ENCODE data around the gene TNNI3K.

Gene TNNI3K

GRCh38 chr1:74465193-74465681, 230.1 kb downstream of the TNNI3K start:
- no peak for TF ChIP-seq ZNF274 (IDR thresholded peaks at IDR 0.05; ENCODE audit: low read depth, low read length)
- H3K4me3 ChIP-seq (ENCODE audit: low read length) = no peak overlapping the region

GRCh38 chr1:74467786-74468377, 232.7 kb downstream of the TNNI3K start:
- no peak overlapping the region for H3K4me3 ChIP-seq (ENCODE audit: low read length)
- TF ChIP-seq ZNF274 (IDR thresholded peaks at IDR 0.05; ENCODE audit: low read depth, low read length) = no peak

- H3K4me3 ChIP-seq (ENCODE audit: low read length) = no peak overlapping the region
- TF ChIP-seq ZNF274 (IDR thresholded peaks at IDR 0.05; ENCODE audit: low read depth, low read length) = no peak
These were observed 233.9 kb downstream of the TNNI3K start for GRCh38 chr1:74468982-74469603.

DNA sequence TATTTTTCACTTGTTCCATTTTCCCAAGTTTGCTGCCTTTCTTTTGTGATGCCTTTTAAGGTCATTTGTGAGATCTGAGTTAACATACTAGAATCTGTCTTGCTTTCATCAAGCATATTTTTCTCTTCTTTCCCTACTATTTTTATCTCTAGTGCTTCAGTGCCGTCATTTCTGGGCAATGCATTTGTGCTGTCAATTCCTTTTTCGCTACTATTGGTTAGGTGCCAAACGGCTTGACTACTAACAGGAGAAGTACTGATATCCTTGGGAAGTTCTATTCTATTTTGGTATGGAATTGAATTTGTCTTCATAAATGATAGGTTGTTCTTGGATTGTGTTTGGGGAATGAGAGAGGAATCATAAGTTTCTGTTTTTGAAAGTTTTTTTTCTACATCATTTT, 235.1 kb downstream of the TNNI3K start:
- no peak overlapping the region for H3K4me3 ChIP-seq (ENCODE audit: low read length)
- no peak for TF ChIP-seq ZNF274 (IDR thresholded peaks at IDR 0.05; ENCODE audit: low read depth, low read length)

- TF ChIP-seq ZNF274 (IDR thresholded peaks at IDR 0.05; ENCODE audit: low read depth, low read length) = no peak
- no peak overlapping the region for H3K4me3 ChIP-seq (ENCODE audit: low read length)
These were observed 235.7 kb downstream of the TNNI3K start for GRCh38 chr1:74470936-74471335.

DNA sequence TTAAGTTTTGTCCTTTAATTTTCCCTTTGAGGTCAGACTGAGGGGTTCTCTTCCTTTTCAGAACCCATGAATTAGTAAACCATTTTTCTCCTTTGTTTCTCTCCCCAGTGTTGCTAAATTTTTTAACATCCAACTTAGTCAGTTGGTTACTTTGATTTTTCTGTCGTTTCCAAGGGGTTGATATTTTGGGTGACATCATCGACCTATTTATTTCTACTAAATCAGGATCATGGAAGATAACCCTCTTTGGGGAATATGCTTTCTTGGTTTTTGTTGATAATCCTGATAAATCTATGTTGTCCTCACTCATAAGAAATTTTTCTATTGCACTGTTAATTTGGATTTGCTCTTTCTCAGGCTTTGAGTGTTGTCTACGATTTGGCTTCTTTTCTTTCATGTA, 236.3 kb downstream of the TNNI3K start:
- no peak overlapping the region for H3K4me3 ChIP-seq (ENCODE audit: low read length)
- TF ChIP-seq ZNF274 (IDR thresholded peaks at IDR 0.05; ENCODE audit: low read depth, low read length) = no peak

DNA sequence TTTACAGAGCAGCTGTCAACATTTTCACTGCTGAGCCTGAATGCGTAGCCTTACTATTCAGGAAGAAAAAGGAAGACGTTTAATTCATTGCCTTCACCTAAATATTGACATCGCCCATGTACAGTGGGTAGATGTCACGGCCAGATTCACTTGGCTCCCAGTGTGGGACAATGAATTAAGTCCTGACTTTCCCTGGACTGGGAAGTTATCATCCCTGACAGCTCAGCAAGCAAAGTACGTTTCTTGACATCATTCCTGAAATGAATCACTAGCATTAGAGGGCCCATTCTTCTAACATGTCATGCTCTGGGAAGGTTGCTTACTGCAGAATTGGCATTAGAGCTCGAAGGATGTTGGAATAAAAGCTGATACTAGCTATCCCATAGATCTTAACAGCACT, 239.4 kb downstream of the TNNI3K start:
- no peak overlapping the region for H3K4me3 ChIP-seq (ENCODE audit: low read length)
- no peak for TF ChIP-seq ZNF274 (IDR thresholded peaks at IDR 0.05; ENCODE audit: low read depth, low read length)

GRCh38 chr1:74478979-74479378, 243.8 kb downstream of the TNNI3K start:
- no peak for TF ChIP-seq ZNF274 (IDR thresholded peaks at IDR 0.05; ENCODE audit: low read depth, low read length)
- no peak overlapping the region for H3K4me3 ChIP-seq (ENCODE audit: low read length)

DNA sequence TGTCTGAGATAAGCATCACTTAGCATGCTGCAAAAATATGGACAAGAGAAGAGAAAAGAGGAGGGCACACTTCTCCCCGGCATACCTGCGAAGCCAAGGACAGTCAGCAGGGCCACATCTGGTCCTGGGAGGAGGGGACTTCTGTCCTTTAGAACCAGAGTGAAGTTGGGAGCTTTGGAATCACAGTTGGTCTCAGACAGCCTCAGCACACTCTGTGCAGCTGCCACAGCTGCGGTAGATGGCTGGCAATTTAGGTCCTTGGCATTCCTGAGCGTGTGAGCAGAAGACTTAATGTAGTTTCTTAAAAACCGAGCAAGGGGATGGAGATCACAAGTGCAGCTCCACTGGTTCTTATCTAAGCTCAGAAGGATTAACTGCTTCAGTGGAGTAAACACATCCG, 244.9 kb downstream of the TNNI3K start:
- no peak for TF ChIP-seq ZNF274 (IDR thresholded peaks at IDR 0.05; ENCODE audit: low read depth, low read length)
- no peak overlapping the region for H3K4me3 ChIP-seq (ENCODE audit: low read length)

DNA sequence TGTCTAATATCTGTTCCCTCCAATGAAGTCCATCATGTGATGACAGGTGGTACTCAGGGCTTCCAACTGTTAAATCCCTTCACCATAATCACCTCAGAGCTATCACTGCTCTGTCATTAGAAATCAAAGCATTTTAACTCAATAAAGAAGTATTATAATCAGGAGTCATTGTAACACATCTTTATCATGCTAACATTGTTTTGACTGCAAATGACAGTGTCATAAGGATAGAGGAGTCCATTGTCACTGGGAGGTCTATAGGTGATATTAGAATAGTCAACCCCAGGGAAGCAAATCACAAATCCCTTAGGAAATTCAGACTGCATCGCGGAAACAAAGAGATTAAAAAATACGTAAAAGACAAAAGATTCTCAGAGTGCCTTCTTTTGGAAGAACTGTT, 246.4 kb downstream of the TNNI3K start:
- H3K4me3 ChIP-seq (ENCODE audit: low read length) = no peak overlapping the region
- no peak for TF ChIP-seq ZNF274 (IDR thresholded peaks at IDR 0.05; ENCODE audit: low read depth, low read length)

DNA sequence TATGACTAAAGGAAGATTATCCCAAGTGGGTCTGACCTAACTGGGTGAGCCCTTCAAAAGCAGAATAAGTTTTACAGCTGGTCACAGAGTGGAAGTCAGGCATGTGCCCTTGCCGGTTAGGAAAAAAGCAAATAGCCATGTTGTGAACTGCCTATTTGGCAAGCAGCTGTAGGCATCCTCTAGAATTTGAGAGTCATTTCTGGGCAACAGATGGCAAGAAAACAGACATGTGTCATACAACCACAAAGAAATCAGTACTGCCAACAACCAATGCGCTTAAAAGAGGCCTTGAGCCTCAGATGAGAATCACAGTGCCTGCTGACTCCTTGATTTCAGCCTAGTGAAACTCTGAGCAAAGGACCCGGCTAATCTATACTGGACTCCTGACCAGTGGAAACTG, 250.4 kb downstream of the TNNI3K start:
- H3K4me3 ChIP-seq (ENCODE audit: low read length) = no peak overlapping the region
- TF ChIP-seq ZNF274 (IDR thresholded peaks at IDR 0.05; ENCODE audit: low read depth, low read length) = no peak

- TF ChIP-seq ZNF274 (IDR thresholded peaks at IDR 0.05; ENCODE audit: low read depth, low read length) = no peak
- no peak overlapping the region for H3K4me3 ChIP-seq (ENCODE audit: low read length)
These were observed 250.8 kb downstream of the TNNI3K start for GRCh38 chr1:74486036-74486435.

GRCh38 chr1:74496669-74497068, 261.5 kb downstream of the TNNI3K start:
- no peak for TF ChIP-seq ZNF274 (IDR thresholded peaks at IDR 0.05; ENCODE audit: low read depth, low read length)
- H3K4me3 ChIP-seq (ENCODE audit: low read length) = no peak overlapping the region

DNA sequence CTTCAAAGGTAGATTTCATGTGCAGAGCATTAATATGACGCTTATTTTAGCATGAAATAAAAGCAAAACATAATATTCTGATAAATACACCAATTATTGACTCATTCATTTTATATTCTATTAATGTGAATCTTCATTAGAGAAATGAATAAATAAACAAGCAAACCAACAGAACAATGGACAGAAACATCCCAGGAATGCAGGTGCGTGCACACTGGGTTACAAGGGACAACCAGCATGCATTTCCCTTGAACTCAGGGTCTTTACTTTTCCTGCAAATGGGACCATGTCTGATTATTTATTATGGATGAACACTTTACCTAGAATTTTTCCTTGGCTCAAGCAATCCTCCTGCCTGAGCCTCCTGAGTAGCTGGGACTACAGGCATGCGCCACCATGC, 263.7 kb downstream of the TNNI3K start:
- no peak for TF ChIP-seq ZNF274 (IDR thresholded peaks at IDR 0.05; ENCODE audit: low read depth, low read length)
- no peak overlapping the region for H3K4me3 ChIP-seq (ENCODE audit: low read length)

- TF ChIP-seq ZNF274 (IDR thresholded peaks at IDR 0.05; ENCODE audit: low read depth, low read length) = no peak
- H3K4me3 ChIP-seq (ENCODE audit: low read length) = no peak overlapping the region
These were observed 267.2 kb downstream of the TNNI3K start for GRCh38 chr1:74502432-74502831.

GRCh38 chr1:74502858-74503257, 267.7 kb downstream of the TNNI3K start:
- no peak overlapping the region for H3K4me3 ChIP-seq (ENCODE audit: low read length)
- TF ChIP-seq ZNF274 (IDR thresholded peaks at IDR 0.05; ENCODE audit: low read depth, low read length) = no peak
